Fibroblast of lung (primary cell): ENCODE measurements around the gene PRR7. TPM values are rescaled to one million over a fixed set of nuclear protein-coding genes. Genes with fewer than 3 reads are reported as not detected.

Experiments
- DNase-seq, 2 donors: peaks; one replicate each; pipeline versions ENCODE4 v3.0.0 to v3.0.0-alpha.2; 2010; ENCODE audit warnings: low read depth in 2 of 2
- H2AFZ ChIP-seq: 2 replicates; pipeline ENCODE4 v1.5.1; 2012; ENCODE audit warnings: low read length, control low read depth, inconsistent platforms
- H3K27ac ChIP-seq: 2 replicates; pipeline ENCODE4 v1.5.1; 2011; ENCODE audit warnings: low read length, control low read depth; ENCODE audit not compliant: insufficient read depth
- H3K27me3 ChIP-seq: 2 replicates; pipeline ENCODE4 v1.5.1; 2011; ENCODE audit warnings: mild to moderate bottlenecking, low read length; ENCODE audit not compliant: control insufficient read depth, insufficient read depth
- H3K36me3 ChIP-seq: 2 replicates; pipeline ENCODE4 v1.5.1; 2011; ENCODE audit warnings: low read length; ENCODE audit not compliant: control insufficient read depth, insufficient read depth
- H3K4me1 ChIP-seq: 2 replicates; pipeline ENCODE4 v1.5.1; 2011; ENCODE audit warnings: low read length; ENCODE audit not compliant: control insufficient read depth, insufficient read depth; ENCODE audit errors: extremely low read depth
- H3K4me2 ChIP-seq: 2 replicates; pipeline ENCODE4 v1.5.1; 2011; ENCODE audit warnings: low read length, control low read depth; ENCODE audit not compliant: insufficient read depth; ENCODE audit errors: extremely low read depth
- H3K4me3 ChIP-seq, 4 experiments: fragments of 200-600 bp in 1 of 4; sonication (generic) in 1 of 4; replicated peaks in 1 of 4; 2 replicates each; pipeline ENCODE4 v1.5.1; 2011 to 2016; ENCODE audit warnings: low read length in 4 of 4, low read depth in 3 of 4, mild to moderate bottlenecking in 3 of 4, control low read depth in 2 of 4, inconsistent platforms in 1 of 4, mixed read lengths in 1 of 4; ENCODE audit not compliant: insufficient read depth in 1 of 4; ENCODE audit errors: control extremely low read depth in 1 of 4
- H3K79me2 ChIP-seq: 2 replicates; pipeline ENCODE4 v1.5.1; 2012; ENCODE audit warnings: mild to moderate bottlenecking, low read length, inconsistent platforms; ENCODE audit not compliant: control insufficient read depth, insufficient read depth
- H3K9ac ChIP-seq: 2 replicates; pipeline ENCODE4 v1.5.1; 2011; ENCODE audit warnings: mild to moderate bottlenecking, low read length, control low read depth; ENCODE audit not compliant: insufficient read depth
- H3K9me3 ChIP-seq: 2 replicates; pipeline ENCODE4 v1.5.1; 2012; ENCODE audit warnings: low read depth, low read length; ENCODE audit not compliant: control insufficient read depth, insufficient read depth
- H4K20me1 ChIP-seq: 2 replicates; pipeline ENCODE4 v1.5.1; 2011; ENCODE audit warnings: low read length; ENCODE audit not compliant: control insufficient read depth, insufficient read depth; ENCODE audit errors: extremely low read depth
- CTCF ChIP-seq, 2 donors: IDR thresholded peaks in 1 of 2; conservative IDR thresholded peaks in 1 of 2; 1 replicate in 1 of 2; 2 replicates in 1 of 2; pipeline ENCODE4 v1.5.1; 2011 to 2012; ENCODE audit warnings: low read length in 2 of 2, control low read depth in 1 of 2, inconsistent platforms in 1 of 2, low read depth in 1 of 2, mild to moderate bottlenecking in 1 of 2
- EZH2 ChIP-seq: IDR thresholded peaks from 2 replicates; pipeline ENCODE4 v1.5.1; 2012; ENCODE audit warnings: low read length, control low read depth, mild to moderate bottlenecking; ENCODE audit errors: missing control alignments
- polyA plus RNA-seq, 2 donors: library from polyadenylated mRNA; depleted of rRNA in 1 of 2; stranded (reverse) in 1 of 2; unstranded in 1 of 2; fragments of >200 nt; gene quantifications; 2 replicates each; pipeline ENCODE4 v1.2.1, GENCODE V29; 2011 to 2012; ENCODE audit warnings: missing spikeins in 1 of 2
- total RNA-seq: library from RNA; depleted of rRNA; stranded (reverse); fragments of >200 nt; gene quantifications from 2 replicates; pipeline ENCODE4 v1.2.1, GENCODE V29; 2014

PRR7 gene
- total and polyA plus RNA-seq, 2 donors (not counting 1 experiment from before 2014, with no cell fraction given): 1.6 to 2.3 TPM

GRCh38 chr5:177504086-177505056 lies 57.8 kb downstream of the PRR7 start:
- Histone ChIP-seq H3K4me1 (peaks cover 11% of the 10 kb centered on the region), H3K4me3 (no peak overlapping the region), H3K9me3 (no peaks in the 10 kb centered on the region), H3K36me3 (peaks cover 5% of the 10 kb centered on the region), H3K9ac (no peak overlapping the region), H3K4me2 (no peak overlapping the region), H3K79me2 (no peaks in the 10 kb centered on the region), H4K20me1 (no peaks in the 10 kb centered on the region), H3K27ac (no peak overlapping the region), H2AFZ (no peak overlapping the region), H3K27me3 (no peaks in the 10 kb centered on the region)
- no peak for TF ChIP-seq CTCF (conservative IDR thresholded peaks at IDR 0.05 in 1 of 2, IDR thresholded peaks at IDR 0.05 in 1 of 2; ENCODE audit: low read depth in 1 of 2, low read length in 2 of 2)
- TF ChIP-seq EZH2: no peak
- no peak for DNase-seq

GRCh38 chr5:177505075-177505474 lies 58.5 kb downstream of the PRR7 start:
- no peak for TF ChIP-seq EZH2
- no peak for TF ChIP-seq CTCF (conservative IDR thresholded peaks at IDR 0.05 in 1 of 2, IDR thresholded peaks at IDR 0.05 in 1 of 2; ENCODE audit: low read depth in 1 of 2, low read length in 2 of 2)
- H3K27ac ChIP-seq: no peak overlapping the region
- no peaks in the 10 kb centered on the region for H3K27me3 ChIP-seq
- no peaks in the 10 kb centered on the region for H4K20me1 ChIP-seq
- H2AFZ ChIP-seq: no peak overlapping the region
- H3K9me3 ChIP-seq: no peaks in the 10 kb centered on the region
- no peak for DNase-seq
- H3K4me2 ChIP-seq: no peak overlapping the region
- H3K79me2 ChIP-seq: no peaks in the 10 kb centered on the region
- H3K4me3 ChIP-seq: no peak overlapping the region
- peaks cover 8% of the 10 kb centered on the region for H3K4me1 ChIP-seq
- H3K9ac ChIP-seq: no peak overlapping the region
- peaks cover 5% of the 10 kb centered on the region for H3K36me3 ChIP-seq

Other genes with a start within 250 kb of the PRR7 start
- gene RAB24, start 143.1 kb upstream of the PRR7 start, total RNA-seq: 22.1 and 25.9 TPM in 2 replicates
- gene RAB24, start 143.1 kb upstream of the PRR7 start, polyA plus RNA-seq: 27.9 and 34.2 TPM in 2 replicates
- gene PRELID1, start 143.0 kb upstream of the PRR7 start, total RNA-seq: 56.8 and 64.2 TPM in 2 replicates
- gene PRELID1, start 143.0 kb upstream of the PRR7 start, polyA plus RNA-seq: 145 and 226 TPM in 2 replicates
- 1.0 and 6.6 TPM in 2 replicates for gene MXD3, start 134.9 kb upstream of the PRR7 start, total RNA-seq
- 1.8 and 3.4 TPM in 2 replicates for gene MXD3, start 134.9 kb upstream of the PRR7 start, polyA plus RNA-seq
- gene LMAN2, start 95.1 kb upstream of the PRR7 start, total RNA-seq: 294 and 396 TPM in 2 replicates
- gene LMAN2, start 95.1 kb upstream of the PRR7 start, polyA plus RNA-seq: 145 and 221 TPM in 2 replicates
- gene RGS14, start 88.9 kb upstream of the PRR7 start, total RNA-seq: 2.6 and 4.1 TPM in 2 replicates
- gene RGS14, start 88.9 kb upstream of the PRR7 start, polyA plus RNA-seq: 2.5 and 3.1 TPM in 2 replicates
- not detected in 2 replicates for gene SLC34A1, start 62.4 kb upstream of the PRR7 start, total RNA-seq
- not detected in 2 replicates for gene SLC34A1, start 62.4 kb upstream of the PRR7 start, polyA plus RNA-seq
- not detected in 2 replicates for gene PFN3, start 46.2 kb upstream of the PRR7 start, total RNA-seq
- gene PFN3, start 46.2 kb upstream of the PRR7 start, polyA plus RNA-seq: not detected in 2 replicates
- gene F12, start 37.2 kb upstream of the PRR7 start, total RNA-seq: under 0.01 and 0.50 TPM in 2 replicates
- 0.10 and 0.19 TPM in 2 replicates for gene F12, start 37.2 kb upstream of the PRR7 start, polyA plus RNA-seq
- 13.1 and 15.0 TPM in 2 replicates for gene GRK6, start 20.1 kb upstream of the PRR7 start, total RNA-seq
- 15.8 and 23.4 TPM in 2 replicates for gene GRK6, start 20.1 kb upstream of the PRR7 start, polyA plus RNA-seq
- gene DBN1, start 26.8 kb downstream of the PRR7 start, total RNA-seq: 96.4 and 102 TPM in 2 replicates
- 138 and 181 TPM in 2 replicates for gene DBN1, start 26.8 kb downstream of the PRR7 start, polyA plus RNA-seq
- gene PDLIM7, start 50.8 kb downstream of the PRR7 start, total RNA-seq: 55.2 and 65.2 TPM in 2 replicates
- 117 and 245 TPM in 2 replicates for gene PDLIM7, start 50.8 kb downstream of the PRR7 start, polyA plus RNA-seq
- gene DOK3, start 63.0 kb downstream of the PRR7 start, total RNA-seq: 0.99 and 2.1 TPM in 2 replicates
- gene DOK3, start 63.0 kb downstream of the PRR7 start, polyA plus RNA-seq: 0.58 and 1.5 TPM in 2 replicates
- gene DDX41, start 70.1 kb downstream of the PRR7 start, total RNA-seq: 76.5 and 79.1 TPM in 2 replicates
- gene DDX41, start 70.1 kb downstream of the PRR7 start, polyA plus RNA-seq: 66.8 and 71.5 TPM in 2 replicates
- gene FAM193B, start 107.7 kb downstream of the PRR7 start, total RNA-seq: 17.5 and 28.4 TPM in 2 replicates
- gene FAM193B, start 107.7 kb downstream of the PRR7 start, polyA plus RNA-seq: 15.9 and 27.9 TPM in 2 replicates
- gene TMED9, start 145.4 kb downstream of the PRR7 start, total RNA-seq: 94.8 and 139 TPM in 2 replicates
- gene TMED9, start 145.4 kb downstream of the PRR7 start, polyA plus RNA-seq: 259 and 355 TPM in 2 replicates
- 21.6 and 29.1 TPM in 2 replicates for gene B4GALT7, start 153.3 kb downstream of the PRR7 start, total RNA-seq
- gene B4GALT7, start 153.3 kb downstream of the PRR7 start, polyA plus RNA-seq: 18.2 and 20.8 TPM in 2 replicates